Endodermal cell (in vitro differentiated cells): ENCODE results near the gene DMRT3. TPM values are rescaled to one million over a fixed set of nuclear protein-coding genes. Genes with fewer than 3 reads are reported as not detected.

Experiments used
- DNase-seq: peaks from one replicate; pipeline ENCODE4 v3.0.0-alpha.2; 2017
- H3K27ac ChIP-seq: 2 replicates; pipeline ENCODE4 v1.5.1; 2013; ENCODE audit warnings: mild to moderate bottlenecking, low read depth, low read length, moderate library complexity
- H3K27me3 ChIP-seq: 2 replicates; pipeline ENCODE4 v1.6.1; 2013; ENCODE audit warnings: mild to moderate bottlenecking, low read length, moderate library complexity; ENCODE audit not compliant: insufficient read depth, control insufficient read depth, poor library complexity, severe bottlenecking
- H3K36me3 ChIP-seq: 2 replicates; pipeline ENCODE4 v1.7.0; 2013; ENCODE audit warnings: mild to moderate bottlenecking, low read length, moderate library complexity; ENCODE audit not compliant: control insufficient read depth, insufficient read depth
- H3K4me1 ChIP-seq: one replicate; pipeline ENCODE4 v1.7.0; 2013; ENCODE audit warnings: low read length; ENCODE audit not compliant: control insufficient read depth, insufficient read depth
- H3K4me3 ChIP-seq: 2 replicates; pipeline ENCODE4 v1.5.1; 2013; ENCODE audit warnings: mild to moderate bottlenecking, low read length, moderate library complexity
- H3K9ac ChIP-seq: 2 replicates; pipeline ENCODE4 v1.6.1; 2013; ENCODE audit warnings: mild to moderate bottlenecking, low read length, moderate library complexity; ENCODE audit not compliant: poor library complexity, severe bottlenecking; ENCODE audit errors: extremely low read depth
- H3K9me3 ChIP-seq: 2 replicates; pipeline ENCODE4 v1.6.1; 2013; ENCODE audit warnings: mild to moderate bottlenecking, low read length, moderate library complexity; ENCODE audit not compliant: control insufficient read depth
- H3K27ac Mint-ChIP-seq: 2 replicates; pipeline ENCODE4 v1.8.0; 2020; ENCODE audit warnings: mixed read lengths
- H3K27me3 Mint-ChIP-seq: 2 replicates; pipeline ENCODE4 v1.8.0; 2021; ENCODE audit warnings: mild to moderate bottlenecking, mixed read lengths; ENCODE audit not compliant: insufficient read depth
- H3K36me3 Mint-ChIP-seq: 2 replicates; pipeline ENCODE4 v1.8.0; 2020; ENCODE audit warnings: low read depth, mixed read lengths
- H3K4me1 Mint-ChIP-seq: 2 replicates; pipeline ENCODE4 v1.8.0; 2020; ENCODE audit warnings: mixed read lengths
- H3K4me3 Mint-ChIP-seq: 2 replicates; pipeline ENCODE4 v1.8.0; 2020; ENCODE audit warnings: mild to moderate bottlenecking, moderate library complexity, mixed read lengths
- H3K9me3 Mint-ChIP-seq: 2 replicates; pipeline ENCODE4 v1.8.0; 2020; ENCODE audit warnings: mild to moderate bottlenecking, mixed read lengths
- WGBS, 2 experiments: methylation state at CpG; one replicate each; pipeline versions ENCODE4 v1.1.5 to v1.1.7; 2013; ENCODE audit warnings: missing lambda C conversion rate in 2 of 2, mixed read lengths in 1 of 2; ENCODE audit not compliant: insufficient coverage in 1 of 2, insufficient read length in 1 of 2; 5-methylcytosine and 5-hydroxymethylcytosine counted together
- total RNA-seq, 2 donors: library from RNA; stranded (reverse); fragmentation: NEBNext Ultra II Directional in 1 of 2; extraction: Animal tissue kit (Norgen Biotek cat#: 25700) in 1 of 2; gene quantifications; 2 replicates in 1 of 2; 3 replicates in 1 of 2; pipeline ENCODE4 v1.2.1, GENCODE V29; 2021
- TF ChIP-seq, protein P1 (sequence below): fragments of 200-600 bp; sonication (generic); conservative IDR thresholded peaks from 2 replicates; pipeline ENCODE4 v1.5.0; 2021; ENCODE audit warnings: antibody characterized with exemption, mild to moderate bottlenecking

DMRT3 gene
- total RNA-seq, 2 donors from 2014 or later: not detected

DNA sequence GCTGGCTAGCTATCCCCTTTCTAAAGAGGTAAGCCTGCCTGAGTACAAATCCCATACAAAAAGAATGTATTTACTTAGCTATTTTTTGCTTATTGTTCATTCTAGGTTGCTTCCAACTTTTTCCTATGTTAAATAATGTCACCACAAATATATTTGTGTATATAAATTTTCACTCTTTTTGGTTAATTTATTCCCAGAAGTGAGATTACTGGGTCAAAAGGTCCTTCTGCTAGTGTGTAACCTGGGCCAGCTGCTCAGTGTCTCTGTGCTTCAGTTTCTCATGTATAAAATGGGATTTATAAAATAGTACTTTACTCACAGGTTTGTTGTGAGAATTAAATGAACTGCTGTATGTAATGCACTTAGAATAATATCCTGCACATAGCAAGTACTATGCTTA is 49.8 kb downstream of the DMRT3 start:
- Histone ChIP-seq H3K4me1 (no peaks in the 10 kb centered on the region), H3K9ac (no peak overlapping the region), H3K9me3 (peaks cover 12% of the 10 kb centered on the region), H3K4me3 (no peak overlapping the region), H3K27me3 (peaks cover 19% of the 10 kb centered on the region), H3K27ac (no peak overlapping the region), H3K36me3 (no peaks in the 10 kb centered on the region)
- DNase-seq: no peak
- Mint-ChIP-seq H3K4me1 (no peaks in the 10 kb centered on the region), H3K36me3 (no peaks in the 10 kb centered on the region), H3K4me3 (no peak overlapping the region), H3K27me3 (peaks cover 38% of the 10 kb centered on the region), H3K9me3 (peaks cover 15% of the 10 kb centered on the region), H3K27ac (no peak overlapping the region)
- TF ChIP-seq, protein P1, sequence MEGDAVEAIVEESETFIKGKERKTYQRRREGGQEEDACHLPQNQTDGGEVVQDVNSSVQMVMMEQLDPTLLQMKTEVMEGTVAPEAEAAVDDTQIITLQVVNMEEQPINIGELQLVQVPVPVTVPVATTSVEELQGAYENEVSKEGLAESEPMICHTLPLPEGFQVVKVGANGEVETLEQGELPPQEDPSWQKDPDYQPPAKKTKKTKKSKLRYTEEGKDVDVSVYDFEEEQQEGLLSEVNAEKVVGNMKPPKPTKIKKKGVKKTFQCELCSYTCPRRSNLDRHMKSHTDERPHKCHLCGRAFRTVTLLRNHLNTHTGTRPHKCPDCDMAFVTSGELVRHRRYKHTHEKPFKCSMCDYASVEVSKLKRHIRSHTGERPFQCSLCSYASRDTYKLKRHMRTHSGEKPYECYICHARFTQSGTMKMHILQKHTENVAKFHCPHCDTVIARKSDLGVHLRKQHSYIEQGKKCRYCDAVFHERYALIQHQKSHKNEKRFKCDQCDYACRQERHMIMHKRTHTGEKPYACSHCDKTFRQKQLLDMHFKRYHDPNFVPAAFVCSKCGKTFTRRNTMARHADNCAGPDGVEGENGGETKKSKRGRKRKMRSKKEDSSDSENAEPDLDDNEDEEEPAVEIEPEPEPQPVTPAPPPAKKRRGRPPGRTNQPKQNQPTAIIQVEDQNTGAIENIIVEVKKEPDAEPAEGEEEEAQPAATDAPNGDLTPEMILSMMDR: no peak

DNA sequence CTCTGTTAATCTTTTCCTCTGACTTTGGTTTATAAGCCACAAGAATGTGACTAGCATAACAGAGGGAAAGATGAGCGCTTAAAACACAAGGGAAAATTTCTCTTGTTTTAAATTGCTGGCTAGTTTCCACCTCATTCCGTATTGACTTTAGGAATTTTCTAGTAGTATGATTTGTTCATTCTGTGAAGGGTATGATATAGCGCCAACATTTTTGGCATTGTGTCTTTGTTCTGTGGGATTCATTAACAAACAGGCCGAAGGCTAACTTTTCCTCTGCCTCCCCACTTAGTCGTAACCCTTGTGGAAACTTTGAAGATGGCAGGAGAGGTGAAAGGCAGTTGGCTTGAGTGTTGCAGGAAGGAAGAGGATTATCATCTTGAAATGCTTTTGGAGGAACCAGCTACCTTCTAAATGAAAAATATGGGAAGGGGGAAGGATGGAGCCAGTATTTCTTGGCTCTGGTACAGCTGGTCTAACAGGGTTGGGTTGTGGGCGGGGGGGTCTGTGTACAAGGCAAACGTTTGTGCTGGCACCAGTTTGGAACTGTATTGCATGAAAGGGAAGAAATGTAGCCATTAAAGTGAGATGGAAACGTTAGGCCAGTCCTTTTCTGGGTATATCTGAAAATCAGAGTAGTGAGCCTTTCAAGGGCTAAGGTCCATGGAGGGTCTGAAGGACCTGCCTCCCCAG is 52.2 kb downstream of the DMRT3 start:
- no peak overlapping the region for H3K4me3 Mint-ChIP-seq
- no peaks in the 10 kb centered on the region for H3K4me1 ChIP-seq
- TF ChIP-seq, protein P1: no peak
- H3K36me3 ChIP-seq: no peaks in the 10 kb centered on the region
- H3K27ac Mint-ChIP-seq: no peak overlapping the region
- WGBS, 2 experiments: 87 to 90% methylated on average over 5 to 8 of the region's 8 CpGs
- no peaks in the 10 kb centered on the region for H3K9me3 Mint-ChIP-seq
- no peaks in the 10 kb centered on the region for H3K9me3 ChIP-seq
- peaks cover 49% of the 10 kb centered on the region for H3K27me3 Mint-ChIP-seq
- no peak overlapping the region for H3K27ac ChIP-seq
- no peak for DNase-seq
- H3K9ac ChIP-seq: no peak overlapping the region
- peaks cover 35% of the 10 kb centered on the region for H3K27me3 ChIP-seq
- no peaks in the 10 kb centered on the region for H3K36me3 Mint-ChIP-seq
- no peak overlapping the region for H3K4me3 ChIP-seq
- no peaks in the 10 kb centered on the region for H3K4me1 Mint-ChIP-seq

DNA sequence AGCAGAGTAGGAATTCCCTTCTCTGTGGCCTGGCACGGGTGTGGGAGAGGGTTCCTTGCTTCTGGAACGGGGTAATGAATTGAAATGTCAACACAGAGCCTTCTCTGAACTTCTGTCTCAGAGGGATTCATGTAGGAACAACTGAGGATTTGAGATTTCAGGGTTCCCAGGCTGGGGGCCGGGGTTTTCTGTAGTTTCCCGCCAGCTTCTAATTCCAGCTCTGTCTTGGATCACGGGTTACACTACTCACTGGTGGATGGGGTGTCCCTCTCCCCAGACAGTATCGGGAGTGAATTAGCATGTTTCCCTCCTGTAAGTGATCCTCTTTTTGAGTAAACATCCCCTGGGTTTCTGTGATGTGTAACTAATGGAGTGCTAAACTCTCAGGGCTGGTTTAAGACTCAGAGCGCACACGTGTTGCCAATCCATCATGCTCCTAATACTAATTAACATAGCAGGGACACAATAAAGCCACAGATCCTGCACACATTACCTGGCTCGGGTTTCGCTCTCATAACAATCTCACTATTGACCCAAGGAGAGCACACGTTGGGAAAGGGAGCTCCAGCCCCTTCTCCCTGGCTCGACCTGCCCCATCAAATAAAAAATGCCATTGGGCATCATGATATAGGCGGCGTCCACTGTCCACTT is 55.6 kb downstream of the DMRT3 start:
- Mint-ChIP-seq H3K27me3 (peaks cover 58% of the 10 kb centered on the region), H3K4me1 (no peaks in the 10 kb centered on the region), H3K4me3 (no peak overlapping the region), H3K27ac (no peak overlapping the region), H3K9me3 (no peaks in the 10 kb centered on the region), H3K36me3 (no peaks in the 10 kb centered on the region)
- no peak for DNase-seq
- Histone ChIP-seq H3K9me3 (no peaks in the 10 kb centered on the region), H3K9ac (no peak overlapping the region), H3K4me1 (no peaks in the 10 kb centered on the region), H3K27me3 (peaks cover 62% of the 10 kb centered on the region), H3K4me3 (no peak overlapping the region), H3K36me3 (no peaks in the 10 kb centered on the region), H3K27ac (no peak overlapping the region)
- TF ChIP-seq, protein P1: no peak
- 82% methylated on average over 8 to 14 of the region's 14 CpGs for WGBS, 2 experiments
